ENCODE measurements around the gene DEFB108B. TPM values are rescaled to one million over a fixed set of nuclear protein-coding genes. Genes with fewer than 3 reads are reported as not detected.
"Not testable (repeated sequence)": the region's sequence is repeated elsewhere in the genome, so short reads cannot be mapped to it uniquely, and the experiment has no call there.

Gene DEFB108B
- total RNA-seq, 2 experiments from 2014 or later = not detected

GRCh38 chr11:71796781-71797180 is 36.2 kb upstream of the DEFB108B start:
- CTCF ChIA-PET; H3K27ac Mint-ChIP-seq; H3K36me3 Mint-ChIP-seq (ENCODE audit: low read depth); ATAC-seq; DNase-seq; H3K27me3 Mint-ChIP-seq (ENCODE audit: low read depth); H3K4me3 Mint-ChIP-seq; H3K9me3 Mint-ChIP-seq (ENCODE audit: insufficient read depth): not testable (repeated sequence)
- H3K4me1 Mint-ChIP-seq (ENCODE audit: low read depth) = peaks cover 14% of the 10 kb centered on the region
- POLR2A ChIA-PET = interaction anchor here (0.6 kb wide), 1 partner anchor 292 kb away, joined by 3 read pairs; no protein-coding TSS in a partner anchor

GRCh38 chr11:71799556-71800128 is 33.4 kb upstream of the DEFB108B start:
- H3K36me3 Mint-ChIP-seq (ENCODE audit: low read depth); POLR2A ChIA-PET: not testable (repeated sequence)

GRCh38 chr11:71800335-71800953 is 32.6 kb upstream of the DEFB108B start:
- H3K4me3 Mint-ChIP-seq; H3K27ac Mint-ChIP-seq; ATAC-seq; H3K9me3 Mint-ChIP-seq (ENCODE audit: insufficient read depth); H3K36me3 Mint-ChIP-seq (ENCODE audit: low read depth); H3K27me3 Mint-ChIP-seq (ENCODE audit: low read depth): not testable (repeated sequence)
- POLR2A ChIA-PET = interaction anchor here (0.6 kb wide), 1 partner anchor 127 kb away, joined by 3 read pairs; no protein-coding TSS in a partner anchor
- CTCF ChIA-PET = interaction anchor here (0.7 to 2.3 kb wide), 15 partner anchors 8 to 630 kb away, joined by 3 to 16 read pairs (median 4); partner anchors contain the start of genes RNF121 and XNDC1N
- peaks cover 14% of the 10 kb centered on the region for H3K4me1 Mint-ChIP-seq (ENCODE audit: low read depth)
- DNase-seq = peak; percentile 91

More at GRCh38 chr11:71799556-71800128, 33.4 kb upstream of the DEFB108B start:
- H3K9me3 Mint-ChIP-seq (ENCODE audit: insufficient read depth); ATAC-seq; H3K4me3 Mint-ChIP-seq; DNase-seq; H3K27ac Mint-ChIP-seq; H3K27me3 Mint-ChIP-seq (ENCODE audit: low read depth): not testable (repeated sequence)
- CTCF ChIA-PET = interaction anchor here (0.9 to 2.3 kb wide), 12 partner anchors 8 to 631 kb away, joined by 3 to 16 read pairs (median 4); partner anchors contain the start of genes RNF121 and XNDC1N
- H3K4me1 Mint-ChIP-seq (ENCODE audit: low read depth) = peaks cover 14% of the 10 kb centered on the region

GRCh38 chr11:71801026-71801425 is 32.0 kb upstream of the DEFB108B start:
- DNase-seq; H3K9me3 Mint-ChIP-seq (ENCODE audit: insufficient read depth); ATAC-seq; H3K27me3 Mint-ChIP-seq (ENCODE audit: low read depth); H3K36me3 Mint-ChIP-seq (ENCODE audit: low read depth); H3K4me3 Mint-ChIP-seq; H3K27ac Mint-ChIP-seq: not testable (repeated sequence)
- H3K4me1 Mint-ChIP-seq (ENCODE audit: low read depth) = peaks cover 14% of the 10 kb centered on the region
- ChIA-PET CTCF (interaction anchor here (0.7 to 2.3 kb wide), 12 partner anchors 9 to 176 kb away, joined by 3 to 16 read pairs (median 4); partner anchors contain the start of genes RNF121 and XNDC1N), POLR2A (interaction anchor here (0.6 kb wide), 1 partner anchor 126 kb away, joined by 3 read pairs; no protein-coding TSS in a partner anchor)

GRCh38 chr11:71802874-71803273 is 30.1 kb upstream of the DEFB108B start:
- H3K4me3 Mint-ChIP-seq; CTCF ChIA-PET; H3K27ac Mint-ChIP-seq; DNase-seq; H3K9me3 Mint-ChIP-seq (ENCODE audit: insufficient read depth); H3K36me3 Mint-ChIP-seq (ENCODE audit: low read depth); POLR2A ChIA-PET; H3K27me3 Mint-ChIP-seq (ENCODE audit: low read depth); ATAC-seq: not testable (repeated sequence)
- peaks cover 14% of the 10 kb centered on the region for H3K4me1 Mint-ChIP-seq (ENCODE audit: low read depth)

- H3K27ac Mint-ChIP-seq; ATAC-seq; DNase-seq; H3K27me3 Mint-ChIP-seq (ENCODE audit: low read depth); H3K4me3 Mint-ChIP-seq; POLR2A ChIA-PET; H3K9me3 Mint-ChIP-seq (ENCODE audit: insufficient read depth); H3K36me3 Mint-ChIP-seq (ENCODE audit: low read depth): not testable (repeated sequence)
- H3K4me1 Mint-ChIP-seq (ENCODE audit: low read depth) = peaks cover 14% of the 10 kb centered on the region
- CTCF ChIA-PET = interaction anchor here (0.8 kb wide), 1 partner anchor 9 kb away, joined by 3 read pairs; no protein-coding TSS in a partner anchor
These were observed 28.6 kb upstream of the DEFB108B start for GRCh38 chr11:71804158-71804947.

- ATAC-seq; H3K9me3 Mint-ChIP-seq (ENCODE audit: insufficient read depth); H3K27ac Mint-ChIP-seq; DNase-seq; POLR2A ChIA-PET; H3K4me3 Mint-ChIP-seq; H3K4me1 Mint-ChIP-seq (ENCODE audit: low read depth); H3K27me3 Mint-ChIP-seq (ENCODE audit: low read depth); H3K36me3 Mint-ChIP-seq (ENCODE audit: low read depth): not testable (repeated sequence)
- CTCF ChIA-PET = interaction anchor here (3.0 kb wide), 1 partner anchor 12 kb away, joined by 16 read pairs; no protein-coding TSS in a partner anchor
These were observed 20.5 kb upstream of the DEFB108B start for GRCh38 chr11:71812529-71812928.

GRCh38 chr11:71813481-71814355 is 19.3 kb upstream of the DEFB108B start:
- CTCF ChIA-PET = interaction anchor here (1.3 to 3.0 kb wide), 2 partner anchors 9 to 13 kb away, joined by 3 to 16 read pairs; no protein-coding TSS in a partner anchor
- peak overlapping the region; percentile 78 for H3K4me3 Mint-ChIP-seq
- H3K36me3 Mint-ChIP-seq (ENCODE audit: low read depth); H3K4me1 Mint-ChIP-seq (ENCODE audit: low read depth); H3K27me3 Mint-ChIP-seq (ENCODE audit: low read depth); H3K9me3 Mint-ChIP-seq (ENCODE audit: insufficient read depth); POLR2A ChIA-PET: not testable (repeated sequence)
- DNase-seq (peak; percentile 85), ATAC-seq (peak; percentile 99)
- peak overlapping the region; percentile 86 for H3K27ac Mint-ChIP-seq

GRCh38 chr11:71821539-71821938 is 11.5 kb upstream of the DEFB108B start:
- DNase-seq; H3K9me3 Mint-ChIP-seq (ENCODE audit: insufficient read depth); H3K4me1 Mint-ChIP-seq (ENCODE audit: low read depth); H3K27me3 Mint-ChIP-seq (ENCODE audit: low read depth); H3K27ac Mint-ChIP-seq; POLR2A ChIA-PET; ATAC-seq; CTCF ChIA-PET; H3K36me3 Mint-ChIP-seq (ENCODE audit: low read depth); H3K4me3 Mint-ChIP-seq: not testable (repeated sequence)

GRCh38 chr11:71829247-71829646 is 3.8 kb upstream of the DEFB108B start:
- CTCF ChIA-PET; H3K9me3 Mint-ChIP-seq (ENCODE audit: insufficient read depth): not testable (repeated sequence)
- peaks cover 27% of the 10 kb centered on the region for H3K27me3 Mint-ChIP-seq (ENCODE audit: low read depth)

GRCh38 chr11:71829686-71830085 is 3.3 kb upstream of the DEFB108B start:
- DNase-seq = peak; percentile 47
- H3K4me3 Mint-ChIP-seq; POLR2A ChIA-PET; ATAC-seq; H3K9me3 Mint-ChIP-seq (ENCODE audit: insufficient read depth); CTCF ChIA-PET; H3K4me1 Mint-ChIP-seq (ENCODE audit: low read depth); H3K36me3 Mint-ChIP-seq (ENCODE audit: low read depth): not testable (repeated sequence)
- peaks cover 30% of the 10 kb centered on the region for H3K27me3 Mint-ChIP-seq (ENCODE audit: low read depth)
- H3K27ac Mint-ChIP-seq = peak overlapping the region; percentile 5

More at GRCh38 chr11:71829247-71829646, 3.8 kb upstream of the DEFB108B start:
- H3K27ac Mint-ChIP-seq; ATAC-seq; POLR2A ChIA-PET; DNase-seq; H3K4me3 Mint-ChIP-seq; H3K36me3 Mint-ChIP-seq (ENCODE audit: low read depth); H3K4me1 Mint-ChIP-seq (ENCODE audit: low read depth): not testable (repeated sequence)

All from activated CD8-positive, alpha-beta T cell treated with anti-CD3 and anti-CD28 coated beads, Interleukin-2, amount 10 ng/mL, durations not matched to agents 7 days and 5 days (primary cell).